HG03159 (cell line): ENCODE data around the gene FAF2.
"Not testable (repeated sequence)": the region's sequence is repeated elsewhere in the genome, so short reads cannot be mapped to it uniquely, and the experiment has no call there.

ENCODE experiments used
- ATAC-seq: cut with Tn5 transposase; IDR thresholded peaks from one replicate; pipeline ENCODE4 v1.9.1; 2021; ENCODE audit warnings: mild to moderate bottlenecking, moderate library complexity; ENCODE audit not compliant: unreplicated experiment

FAF2 gene

DNA sequence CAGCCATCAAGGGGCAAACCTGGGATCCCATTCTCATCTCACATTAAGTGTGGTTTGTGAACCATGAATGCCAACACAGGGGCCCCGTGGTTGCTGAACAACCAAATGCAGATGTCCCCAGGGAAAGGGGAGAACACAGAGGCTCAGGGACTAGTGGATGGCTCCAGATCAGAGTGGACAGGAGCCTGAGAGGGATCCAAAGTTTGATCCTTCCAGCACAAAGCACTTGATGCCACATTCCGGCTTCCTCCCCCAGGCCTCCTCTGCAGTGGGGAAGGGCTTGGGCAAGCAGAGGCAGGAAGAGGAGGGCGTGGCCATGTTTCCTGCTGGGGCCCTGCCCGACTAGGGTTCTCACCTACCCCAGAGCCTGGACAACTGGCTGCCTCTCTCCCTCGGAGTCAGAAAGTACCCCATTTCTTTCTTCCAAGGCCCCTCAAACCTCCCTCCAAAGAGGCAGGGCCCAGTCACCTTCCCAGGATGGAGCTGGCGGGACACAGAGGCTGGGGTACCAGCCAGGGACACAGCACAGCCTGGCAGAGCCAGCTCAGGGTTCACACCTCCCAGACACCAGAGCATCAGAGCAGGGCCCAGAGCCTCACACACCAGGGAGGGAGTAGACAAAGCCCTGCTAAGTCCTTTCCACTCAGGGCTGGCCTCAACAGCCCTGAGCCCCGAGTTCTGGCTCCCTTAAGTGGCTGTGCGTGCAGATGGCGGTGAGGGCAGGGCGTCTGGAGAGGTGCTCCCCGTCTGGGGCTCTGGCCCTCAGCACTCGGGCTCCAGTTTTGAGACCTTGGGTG, 93.4 kb downstream of the FAF2 start:
- ATAC-seq: no peak

DNA sequence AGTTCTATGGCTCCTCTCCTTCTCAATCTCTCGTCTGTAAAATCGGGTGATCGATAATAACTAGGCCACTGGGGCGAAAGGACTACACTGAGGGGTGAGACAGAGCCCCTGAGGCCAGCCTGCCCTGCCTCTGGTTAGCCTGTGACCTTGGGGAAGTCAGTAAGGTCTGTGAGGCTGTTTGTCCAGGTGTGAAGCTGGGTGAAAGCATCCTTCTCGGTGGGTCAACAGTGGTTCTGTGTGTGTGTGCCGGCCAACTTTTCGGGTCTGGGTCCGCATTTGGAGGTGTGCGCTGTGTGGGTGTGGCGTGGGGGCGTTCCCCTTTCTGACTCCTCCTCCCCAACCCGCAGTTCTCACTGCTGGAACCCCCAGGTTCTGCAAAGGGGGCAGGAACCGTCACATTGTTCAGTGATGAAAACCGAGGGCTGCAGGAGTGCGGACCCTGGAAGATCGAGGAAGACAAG, 94.0 kb downstream of the FAF2 start:
- no peak for ATAC-seq

DNA sequence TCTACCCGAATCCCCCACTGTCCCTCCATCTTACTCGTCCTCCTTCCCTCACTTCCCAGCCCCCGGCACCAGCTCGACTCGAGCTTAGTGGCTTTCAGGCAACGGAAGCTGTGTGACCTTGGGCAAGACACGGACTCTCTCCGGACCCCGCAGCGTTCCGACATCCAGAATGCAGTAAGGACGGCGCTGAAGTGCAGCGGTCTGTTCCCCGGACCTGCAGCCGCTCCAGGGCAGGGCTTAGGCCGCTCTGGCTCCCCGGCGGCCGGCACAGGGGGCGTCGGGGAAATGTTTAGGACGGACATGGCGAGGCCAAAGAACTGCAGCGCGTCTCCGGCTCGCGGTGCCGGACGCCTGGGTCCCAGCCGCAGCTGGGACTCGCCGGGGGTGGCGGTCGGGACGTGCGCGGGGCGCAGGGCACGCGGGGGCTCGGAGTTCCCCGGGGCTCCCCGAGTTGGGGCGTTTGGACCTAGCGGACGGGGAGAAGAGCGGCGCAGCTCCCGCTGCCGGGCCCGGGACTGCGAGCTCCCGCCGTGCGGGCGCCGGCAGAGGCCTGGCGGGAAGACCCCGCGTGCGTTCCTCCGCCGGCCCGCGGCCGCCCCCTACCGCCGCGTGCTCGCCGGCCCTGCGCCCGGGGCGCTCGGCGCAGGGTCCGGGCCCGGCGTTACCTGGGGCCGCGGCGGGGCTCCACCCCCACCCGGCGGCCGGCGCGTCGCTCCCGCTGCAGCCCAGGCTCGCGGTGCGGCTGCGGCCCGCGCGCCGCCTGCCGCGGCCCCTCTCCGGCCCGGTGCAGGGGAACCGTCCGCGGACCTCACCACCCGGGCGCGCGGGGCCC, 94.6 kb downstream of the FAF2 start:
- peak; percentile 38 for ATAC-seq

DNA sequence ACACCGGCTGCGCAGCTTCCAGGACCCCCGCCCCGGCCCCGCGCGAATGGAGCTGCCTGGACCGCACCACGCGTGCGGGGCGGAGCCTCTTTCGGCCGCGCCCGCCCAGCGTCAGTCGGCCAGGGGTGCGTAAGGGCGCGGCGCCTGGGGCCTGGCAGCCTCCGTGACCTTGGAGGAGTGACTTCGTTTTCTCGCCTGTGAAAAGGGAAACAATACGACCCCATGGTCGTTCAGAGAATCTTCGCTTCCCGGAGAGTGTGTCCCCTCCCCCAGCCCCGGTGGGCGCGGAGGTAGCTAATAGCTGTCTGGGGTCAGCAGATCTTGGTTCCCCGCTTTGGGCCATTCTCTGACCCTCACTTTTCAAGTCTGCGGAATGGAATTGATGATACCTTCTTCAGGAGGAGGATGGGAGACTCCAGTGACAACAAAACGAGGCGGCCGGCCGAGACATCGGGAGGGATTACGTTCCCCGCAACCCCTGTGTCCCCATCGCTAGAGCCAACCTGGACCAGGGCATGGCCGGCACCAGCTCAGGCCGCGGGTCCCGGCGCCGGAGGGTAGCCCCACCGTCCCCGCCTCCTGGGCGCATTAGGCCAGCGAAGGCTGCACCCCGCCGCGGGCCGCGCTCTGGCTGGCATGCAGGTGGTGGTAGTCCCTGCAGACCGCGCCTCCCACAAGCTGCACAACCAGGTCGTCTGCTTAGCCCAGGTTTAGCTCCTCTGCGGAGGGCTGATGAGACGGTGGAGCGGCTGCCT, 95.4 kb downstream of the FAF2 start:
- ATAC-seq: peak; percentile 64

DNA sequence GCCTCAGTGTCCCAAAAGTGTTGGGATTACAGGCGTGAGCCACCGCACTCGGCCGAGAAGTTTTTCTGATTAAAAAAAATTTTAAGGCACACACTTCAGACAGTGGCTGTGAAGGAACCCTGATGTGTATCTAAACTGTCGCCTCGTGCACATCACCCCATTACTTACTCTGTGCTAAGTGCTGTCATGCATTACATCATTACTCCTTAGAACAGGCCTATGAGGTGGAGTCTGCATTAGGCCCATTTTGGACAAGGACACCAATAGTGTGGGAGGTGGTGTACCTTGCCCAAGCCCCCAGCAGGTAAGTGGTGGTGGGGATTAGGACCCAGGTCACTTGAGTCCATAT, 97.2 kb downstream of the FAF2 start:
- ATAC-seq: no peak

DNA sequence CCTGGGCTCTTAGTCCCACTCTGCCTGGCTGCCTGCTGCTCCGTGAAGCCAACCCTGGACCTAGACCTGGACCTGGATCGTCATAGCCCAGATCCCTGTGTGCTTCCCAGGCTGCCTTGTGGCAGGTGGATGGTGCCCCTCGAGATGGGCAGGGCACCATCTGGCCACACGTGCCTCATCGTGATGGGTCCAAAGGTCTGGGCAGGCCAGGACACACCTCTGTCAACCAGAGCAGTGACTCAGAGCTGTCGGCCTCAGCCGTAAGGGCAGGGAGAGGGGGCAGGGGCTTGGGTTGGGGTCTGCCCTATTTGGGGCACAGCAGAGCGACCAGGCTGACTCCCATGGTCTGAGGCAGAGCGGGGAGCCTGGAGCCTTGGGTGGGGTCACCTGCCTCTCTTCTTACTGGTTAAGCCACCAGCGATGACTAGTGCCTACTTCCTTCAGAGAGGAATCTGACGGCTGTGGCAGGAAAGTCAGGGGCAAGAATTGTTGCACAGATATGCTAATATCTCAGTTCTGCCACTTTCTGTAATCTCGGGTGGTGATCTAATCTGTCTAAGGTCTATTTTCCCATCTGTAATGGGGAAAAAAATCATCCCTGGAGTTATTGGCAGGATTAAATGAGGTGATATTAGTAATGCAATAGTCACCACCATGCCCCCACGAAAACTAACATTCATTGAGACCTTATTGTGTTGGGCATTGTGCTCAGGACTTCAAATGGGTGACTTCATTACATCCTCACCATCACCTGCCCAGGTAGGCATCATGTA, 97.7 kb downstream of the FAF2 start:
- no peak for ATAC-seq

DNA sequence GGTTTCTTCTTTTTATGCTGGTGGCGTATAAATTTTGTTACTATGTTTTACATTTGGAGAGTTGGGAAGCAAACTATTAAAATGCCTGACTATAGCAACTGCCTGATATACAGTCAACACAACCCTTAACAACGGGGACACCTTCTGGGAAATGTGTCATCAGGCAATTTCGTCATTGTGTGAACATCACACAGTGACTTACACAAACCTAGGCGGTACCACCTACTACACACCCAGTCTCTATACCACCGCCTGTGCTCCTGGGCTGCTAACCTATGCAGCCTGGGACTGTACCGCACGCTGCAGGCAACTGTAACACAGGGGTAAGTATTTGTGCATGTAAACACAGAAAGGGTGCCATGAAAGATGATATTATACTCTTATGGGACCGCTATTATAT, 99.6 kb downstream of the FAF2 start:
- no peak for ATAC-seq

DNA sequence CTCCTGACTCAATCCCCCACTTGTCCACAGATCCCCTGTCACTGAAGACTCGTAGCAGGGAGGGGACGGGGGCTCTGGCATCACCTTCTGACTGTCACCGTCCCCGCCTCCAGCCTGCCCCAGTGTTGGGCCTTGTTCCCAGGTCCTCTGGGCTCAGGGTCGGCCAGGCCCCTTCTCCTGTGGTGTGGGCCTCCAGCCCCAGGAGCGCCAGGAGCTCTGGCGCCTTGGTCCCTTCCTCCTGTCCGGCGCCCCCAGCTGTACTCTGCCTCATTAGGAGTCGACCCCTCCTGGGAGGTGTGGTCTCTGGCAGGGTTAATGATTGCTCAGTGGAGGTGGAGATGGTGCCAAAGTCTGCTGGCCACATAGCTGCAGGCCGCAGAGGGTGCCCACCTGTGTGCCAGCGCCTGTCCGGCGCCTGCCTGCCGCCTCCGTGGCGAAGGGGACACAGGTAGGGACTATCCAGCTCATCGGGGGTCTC, 100.8 kb downstream of the FAF2 start, which contains the start of gene CDHR2:
TSS of gene CDHR2 (plus strand) at position 376 of the 478 bp plus-strand sequence. CDS start 16,011 bp downstream, outside the sequence.
- no peak for ATAC-seq

DNA sequence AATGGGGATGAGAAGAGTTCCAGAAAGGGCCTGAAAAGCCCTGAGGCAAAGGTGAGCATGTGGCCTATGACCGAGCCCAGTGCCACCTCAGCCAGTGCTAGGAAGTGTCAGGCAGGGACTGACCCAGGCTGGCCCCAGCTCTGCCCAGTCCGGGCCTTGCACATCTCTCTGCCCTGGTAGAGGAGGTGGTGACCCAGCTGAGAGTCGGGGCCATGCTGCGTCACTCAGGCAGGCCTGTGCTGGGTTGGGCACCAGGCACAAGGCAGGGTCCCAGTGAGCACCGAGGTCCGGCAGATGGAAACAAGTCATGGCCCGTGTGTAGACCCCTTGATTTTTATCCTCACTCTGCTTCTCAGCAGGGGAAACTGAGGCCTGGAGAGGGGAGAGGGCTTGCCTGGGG, 101.7 kb downstream of the FAF2 start:
- no peak for ATAC-seq

DNA sequence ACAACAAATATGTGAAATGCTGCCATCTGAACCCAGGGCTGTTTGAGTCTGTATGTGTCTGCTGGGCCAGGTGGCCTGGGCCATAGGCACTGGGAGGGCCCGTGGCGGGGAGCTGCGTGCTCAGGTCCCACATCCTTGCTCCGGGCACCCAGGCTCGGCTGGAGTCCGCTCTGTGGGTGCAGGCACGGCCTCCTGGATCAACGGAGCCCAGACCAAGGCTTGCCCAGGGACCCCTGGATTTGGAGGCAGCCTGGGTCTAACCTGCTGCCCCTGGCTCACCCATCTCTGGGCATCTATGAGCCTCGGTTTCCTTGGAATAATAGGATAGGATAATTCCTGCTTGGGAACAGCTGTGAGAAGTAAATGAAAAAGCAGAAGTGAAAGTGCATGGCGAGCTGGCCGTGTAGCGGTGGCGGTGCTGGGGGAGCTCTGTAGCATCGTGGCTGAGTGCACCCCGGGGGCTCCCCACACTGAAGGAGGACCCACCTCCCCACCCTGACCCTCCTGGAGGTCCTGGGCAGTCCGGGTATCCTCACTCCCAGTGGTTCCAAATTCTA, 102.2 kb downstream of the FAF2 start:
- no peak for ATAC-seq

DNA sequence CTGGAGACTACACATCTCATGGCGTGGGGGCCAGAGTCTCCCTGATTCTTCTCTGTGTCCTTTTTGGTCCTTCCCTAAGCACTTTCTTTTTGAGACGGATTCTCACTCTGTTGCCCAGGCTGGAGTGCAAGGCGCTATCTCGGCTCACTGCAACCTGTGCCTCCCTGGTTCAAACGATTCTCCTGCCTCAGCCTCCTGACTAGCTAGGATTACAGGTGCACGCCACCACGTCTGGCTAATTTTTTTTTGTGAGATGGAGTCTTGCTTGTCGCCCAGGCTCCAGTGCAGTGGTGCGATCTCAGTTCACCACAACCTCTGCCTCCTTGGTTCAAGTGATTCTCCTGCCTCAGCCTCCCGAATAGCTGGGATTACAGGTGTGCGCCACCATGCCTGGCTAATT, 102.8 kb downstream of the FAF2 start:
- ATAC-seq: not testable (repeated sequence)

DNA sequence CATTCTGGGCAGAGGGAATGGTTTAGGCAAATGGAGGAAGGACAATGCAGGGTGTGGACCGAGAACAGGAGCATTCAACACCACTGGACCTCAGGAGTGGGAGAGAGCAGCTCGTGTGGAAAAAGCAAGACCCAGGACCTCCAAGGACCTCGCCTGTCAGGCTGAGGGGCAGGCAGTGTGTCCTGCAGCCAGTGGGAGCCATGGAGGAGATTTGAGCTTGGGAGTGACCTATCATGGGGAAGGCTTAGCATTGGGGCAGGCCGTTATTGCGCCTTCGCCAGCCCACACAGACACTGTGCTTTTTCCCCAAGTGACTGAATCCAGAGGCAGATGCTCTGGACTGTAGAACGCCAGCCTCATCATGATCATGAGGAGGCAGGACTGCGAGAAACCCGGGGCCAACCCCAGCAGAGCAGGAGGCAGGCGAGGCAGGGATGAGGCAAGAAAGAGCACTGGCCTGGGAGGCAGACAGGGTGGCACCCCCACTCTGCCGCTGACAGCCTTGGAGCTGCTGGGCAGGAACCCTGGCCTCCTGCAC, 104.2 kb downstream of the FAF2 start:
- no peak for ATAC-seq

DNA sequence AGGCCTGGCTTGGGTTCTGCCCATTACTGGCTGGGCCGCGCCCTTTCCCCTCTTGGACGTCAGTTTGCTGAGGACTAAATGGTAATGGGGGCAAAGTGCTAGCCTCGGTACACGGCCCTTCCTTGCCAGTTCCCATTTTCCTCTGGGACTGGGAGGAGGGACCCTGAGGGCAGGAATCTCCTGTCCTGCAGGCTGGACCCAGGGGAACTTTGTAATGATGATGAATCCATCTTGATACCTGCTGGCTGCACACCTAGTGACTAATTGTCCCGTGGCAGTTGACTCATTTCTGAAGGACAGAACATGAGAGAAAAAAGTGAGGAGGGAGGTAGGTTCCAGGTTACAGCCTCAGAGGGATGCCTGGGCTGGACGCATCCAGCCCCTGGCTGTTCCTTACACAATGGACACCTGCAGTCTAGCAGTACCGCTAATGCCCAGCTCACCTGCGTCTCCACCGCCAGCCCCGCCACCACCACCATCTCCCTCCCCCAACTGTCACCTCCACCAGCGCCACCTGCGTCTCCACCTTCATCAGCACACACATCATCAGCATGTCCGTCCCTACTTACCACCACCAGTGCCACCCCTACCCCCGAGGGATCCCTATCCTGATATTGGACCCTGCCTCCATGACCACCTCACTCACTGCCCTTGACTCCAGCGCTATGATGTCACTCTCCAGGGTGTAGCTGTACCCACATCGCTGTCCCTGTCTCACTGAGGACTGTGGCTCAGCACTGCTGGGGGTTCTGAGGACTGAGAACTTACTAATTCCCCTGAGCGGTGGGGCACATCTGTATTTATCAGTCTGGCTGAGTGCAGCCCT, 105.3 kb downstream of the FAF2 start:
- ATAC-seq: no peak

DNA sequence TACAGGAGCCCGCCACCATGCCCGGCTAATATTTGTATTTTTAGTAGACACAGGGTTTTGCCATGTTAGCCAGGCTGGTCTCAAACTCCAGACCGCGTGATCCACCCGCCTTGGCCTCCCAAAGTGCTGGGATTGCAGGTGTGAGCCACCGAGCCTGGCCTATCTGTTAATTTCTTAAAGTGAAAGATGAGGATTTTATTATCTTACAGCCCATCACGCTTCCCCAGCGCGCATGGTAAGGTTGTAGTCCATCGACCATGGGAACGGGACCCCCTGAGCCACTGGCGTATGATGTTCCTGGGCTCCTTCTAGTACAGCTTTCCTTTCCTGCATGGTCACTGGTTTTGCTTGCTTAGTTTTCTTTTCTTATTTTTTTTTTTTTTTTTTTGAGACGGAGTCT, 109.7 kb downstream of the FAF2 start:
- no peak for ATAC-seq
